H1 (cell line): Measurements from ENCODE around the gene MINDY1. TPM values are rescaled to one million over a fixed set of nuclear protein-coding genes. Genes with fewer than 3 reads are reported as not detected.

ENCODE experiments used
- ATF3 ChIP-seq: IDR thresholded peaks from 2 replicates; pipeline ENCODE4 v1.6.1; 2011; ENCODE audit warnings: low read depth, mild to moderate bottlenecking, low read length; ENCODE audit not compliant: insufficient read depth
- BACH1 ChIP-seq: IDR thresholded peaks from 2 replicates; pipeline ENCODE4 v1.6.1; 2012; ENCODE audit warnings: low read length, improper control_type of control experiment
- BCL11A ChIP-seq, 2 experiments: IDR thresholded peaks; one replicate each; pipeline ENCODE4 v1.6.1; 2011; ENCODE audit warnings: low read depth in 2 of 2, low read length in 2 of 2, mild to moderate bottlenecking in 2 of 2
- BRCA1 ChIP-seq: IDR thresholded peaks from 2 replicates; pipeline ENCODE4 v1.6.1; 2012; ENCODE audit warnings: low read depth, low read length, improper control_type of control experiment
- CEBPB ChIP-seq: IDR thresholded peaks from 2 replicates; pipeline ENCODE4 v1.6.1; 2012; ENCODE audit warnings: low read depth, low read length
- CREB1 ChIP-seq: IDR thresholded peaks from 2 replicates; pipeline ENCODE4 v1.6.1; 2012; ENCODE audit warnings: inconsistent platforms
- CTCF ChIP-seq, 3 experiments: IDR thresholded peaks; 1 replicate in 2 of 3; 2 replicates in 1 of 3; pipeline versions ENCODE4 v1.5.1 to v1.6.1; 2011; ENCODE audit warnings: low read length in 3 of 3, mild to moderate bottlenecking in 3 of 3, inconsistent platforms in 2 of 3, low read depth in 1 of 3, moderate library complexity in 1 of 3; ENCODE audit not compliant: insufficient read depth in 1 of 3; ENCODE audit errors: control extremely low read depth in 1 of 3
- GABPA ChIP-seq: IDR thresholded peaks from 2 replicates; pipeline ENCODE4 v1.6.1; 2011; ENCODE audit warnings: mild to moderate bottlenecking, low read length, moderate library complexity, borderline replicate concordance; ENCODE audit not compliant: insufficient read depth
- GTF2F1 ChIP-seq: IDR thresholded peaks from 2 replicates; pipeline ENCODE4 v1.6.1; 2012; ENCODE audit warnings: low read depth, low read length, improper control_type of control experiment, borderline replicate concordance
- JUN ChIP-seq: IDR thresholded peaks from 2 replicates; pipeline ENCODE4 v1.6.1; 2011; ENCODE audit warnings: low read depth, mild to moderate bottlenecking, improper control_type of control experiment, low read length
- JUND ChIP-seq: IDR thresholded peaks from 2 replicates; pipeline ENCODE4 v1.6.1; 2011; ENCODE audit warnings: mild to moderate bottlenecking, improper control_type of control experiment, low read length
- KDM1A ChIP-seq: fragments of 200-600, 300-600 bp; sonication (generic); IDR thresholded peaks from 2 replicates; pipeline ENCODE4 v1.7.1; 2016; ENCODE audit warnings: mild to moderate bottlenecking, low read length, borderline replicate concordance
- NANOG ChIP-seq: IDR thresholded peaks from 2 replicates; pipeline ENCODE4 v1.6.1; 2011; ENCODE audit warnings: low read length, low read depth, mild to moderate bottlenecking, inconsistent platforms; ENCODE audit not compliant: insufficient read depth, poor library complexity, severe bottlenecking
- PHF8 ChIP-seq: fragments of 200-600 bp; sonication (generic); conservative IDR thresholded peaks from 2 replicates; pipeline ENCODE4 v1.7.1; 2012; ENCODE audit warnings: low read depth, mild to moderate bottlenecking, inconsistent platforms, low read length, moderate library complexity
- POU5F1 ChIP-seq: IDR thresholded peaks from 2 replicates; pipeline ENCODE4 v1.6.1; 2011; ENCODE audit warnings: low read depth, mild to moderate bottlenecking, low read length, moderate library complexity
- RAD21 ChIP-seq, 2 experiments: IDR thresholded peaks in 1 of 2; conservative IDR thresholded peaks in 1 of 2; 2 replicates each; pipeline ENCODE4 v1.6.1; 2011; ENCODE audit warnings: low read depth in 2 of 2, low read length in 2 of 2, improper control_type of control experiment in 1 of 2, inconsistent platforms in 1 of 2, mild to moderate bottlenecking in 1 of 2, moderate library complexity in 1 of 2
- SIN3A ChIP-seq, 2 experiments: IDR thresholded peaks in 1 of 2; conservative IDR thresholded peaks in 1 of 2; 2 replicates each; pipeline ENCODE4 v1.6.1; 2011 to 2012; ENCODE audit warnings: low read length in 2 of 2, improper control_type of control experiment in 1 of 2, low read depth in 1 of 2, mild to moderate bottlenecking in 1 of 2
- SP1 ChIP-seq: IDR thresholded peaks from 2 replicates; pipeline ENCODE4 v1.6.1; 2011; ENCODE audit warnings: low read depth, low read length
- TAF7 ChIP-seq: optimal IDR thresholded peaks from 2 replicates; pipeline ENCODE3; 2011; ENCODE audit warnings: low read depth, mild to moderate bottlenecking, inconsistent platforms, low read length, moderate library complexity, borderline replicate concordance
- TBP ChIP-seq: IDR thresholded peaks from 2 replicates; pipeline ENCODE4 v1.6.1; 2011; ENCODE audit warnings: low read depth, low read length, improper control_type of control experiment
- YY1 ChIP-seq: IDR thresholded peaks from 2 replicates; pipeline ENCODE4 v1.6.1; 2011; ENCODE audit warnings: low read depth, mild to moderate bottlenecking, low read length
- ZNF274 ChIP-seq: IDR thresholded peaks from 2 replicates; pipeline ENCODE4 v1.7.0; 2012; ENCODE audit warnings: low read length, borderline replicate concordance; ENCODE audit errors: extremely low read depth
- polyA plus RNA-seq, 7 experiments: library from polyadenylated mRNA; depleted of rRNA in 3 of 7; stranded (reverse) in 5 of 7; unstranded in 2 of 7; fragments of >200 nt in 5 of 7; fragments of 200-250 nt in 2 of 7; gene quantifications; 1 replicate in 5 of 7; 2 replicates in 1 of 7; 4 replicates in 1 of 7; pipeline versions ENCODE4 v1.2.1 to v1.2.3, GENCODE V29; 2011 to 2013; ENCODE audit warnings: missing spikeins in 2 of 7, mixed read lengths in 2 of 7
- total RNA-seq: library from RNA; stranded (reverse); fragmentation: NEBNext Ultra II Directional; extraction: Animal tissue kit (Norgen Biotek cat#: 25700); gene quantifications from 2 replicates; pipeline ENCODE4 v1.2.1, GENCODE V29; 2021

Gene MINDY1
- total and polyA plus RNA-seq, 2 of the 8 experiments (the other 6 are each of a cell fraction or from before 2014, with no cell fraction given): 10.3 to 11.4 TPM

- TF ChIP-seq ATF3 (no peak), POU5F1 (no peak), CEBPB (no peak), TBP (no peak), NANOG (no peak), PHF8 (no peak), BACH1 (no peak), RAD21 (IDR thresholded peaks at IDR 0.05 in 1 of 2, conservative IDR thresholded peaks at IDR 0.05 in 1 of 2; ENCODE audit: low read depth in 2 of 2, low read length in 2 of 2) (peak; percentile 87 to 93), GABPA (no peak), JUND (no peak; the same call in 1 of the 2 replicates), ZNF274 (no peak), GTF2F1 (no peak), CREB1 (peak; percentile 47; the same call in 1 of the 2 replicates), CTCF (IDR thresholded peaks at IDR 0.05; ENCODE audit: control extremely low read depth in 1 of 3, insufficient read depth in 1 of 3, low read depth in 1 of 3, low read length in 3 of 3) (peak; percentile 87 to 95 (median 94)), SP1 (no peak), BCL11A (IDR thresholded peaks at IDR 0.05; ENCODE audit: low read depth in 2 of 2, low read length in 2 of 2) (no peak), TAF7 (no peak), BRCA1 (no peak), KDM1A (no peak), YY1 (peak; percentile 74; the same call in 1 of the 2 replicates), JUN (no peak), SIN3A (conservative IDR thresholded peaks at IDR 0.05 in 1 of 2, IDR thresholded peaks at IDR 0.05 in 1 of 2; ENCODE audit: low read depth in 1 of 2, low read length in 2 of 2) (no peak; a peak in 1 of 4 replicates)
Observed at GRCh38 chr1:151024540-151025146, 17.9 kb upstream of the MINDY1 start (continued).
